HepG2 (cell line): ENCODE measurements around the gene EFNA2. TPM values are rescaled to one million over a fixed set of nuclear protein-coding genes. Genes with fewer than 3 reads are reported as not detected.

Source experiments
- ATF2 ChIP-seq: sonication (generic); formaldehyde crosslinking; IDR thresholded peaks from 2 replicates; pipeline ENCODE4 v1.4.0; 2020; ENCODE audit warnings: missing genetic modification reagents
- EEA1 ChIP-seq: sonication (generic); formaldehyde crosslinking; IDR thresholded peaks from 2 replicates; pipeline ENCODE4 v1.5.1; 2020; ENCODE audit warnings: mild to moderate bottlenecking, missing genetic modification reagents, borderline replicate concordance
- FIP1L1 ChIP-seq: fragments of 200-400 bp; formaldehyde crosslinking; IDR thresholded peaks from 2 replicates; pipeline ENCODE4 v1.6.1; 2018; ENCODE audit warnings: low read depth, mild to moderate bottlenecking, low read length, moderate library complexity, borderline replicate concordance; ENCODE audit not compliant: insufficient read depth
- FOXC1 ChIP-seq: sonication (generic); formaldehyde crosslinking; IDR thresholded peaks from 2 replicates; pipeline ENCODE4 v1.8.0; 2022; ENCODE audit warnings: mild to moderate bottlenecking, missing genetic modification reagents, borderline replicate concordance
- POLR2AphosphoS5 ChIP-seq: IDR thresholded peaks from 2 replicates; pipeline ENCODE4 v1.6.1; 2012; ENCODE audit warnings: low read depth, low read length
- RARG ChIP-seq: sonication (generic); formaldehyde crosslinking; IDR thresholded peaks from 2 replicates; pipeline ENCODE4 v1.4.0; 2020; ENCODE audit warnings: low read depth, mild to moderate bottlenecking, missing genetic modification reagents
- SMYD3 ChIP-seq: sonication (generic); formaldehyde crosslinking; IDR thresholded peaks from 2 replicates; pipeline ENCODE4 v1.8.1; 2023; ENCODE audit warnings: mild to moderate bottlenecking, missing genetic modification reagents
- ZFP82 ChIP-seq: sonication (generic); formaldehyde crosslinking; IDR thresholded peaks from 2 replicates; pipeline ENCODE4 v1.5.1; 2020; ENCODE audit warnings: mild to moderate bottlenecking, missing genetic modification reagents, borderline replicate concordance
- ZFP90 ChIP-seq: sonication (generic); formaldehyde crosslinking; IDR thresholded peaks from 2 replicates; pipeline ENCODE4 v1.8.0; 2022; ENCODE audit warnings: missing genetic modification reagents, mild to moderate bottlenecking, inconsistent platforms, borderline replicate concordance
- ZMYM3 ChIP-seq: sonication (generic); formaldehyde crosslinking; IDR thresholded peaks from 2 replicates; pipeline ENCODE4 v1.5.1; 2020; ENCODE audit warnings: mild to moderate bottlenecking, missing genetic modification reagents
- ZNF143 ChIP-seq: sonication (generic); formaldehyde crosslinking; IDR thresholded peaks from 2 replicates; pipeline ENCODE4 v1.4.0; 2020; ENCODE audit warnings: missing genetic modification reagents
- ZNF230 ChIP-seq: sonication (generic); formaldehyde crosslinking; IDR thresholded peaks from 2 replicates; pipeline ENCODE4 v1.4.0; 2020; ENCODE audit warnings: mild to moderate bottlenecking, missing genetic modification reagents
- ZNF619 ChIP-seq: sonication (generic); formaldehyde crosslinking; IDR thresholded peaks from 2 replicates; pipeline ENCODE4 v1.4.0; 2020; ENCODE audit warnings: mild to moderate bottlenecking, missing genetic modification reagents
- polyA plus RNA-seq, 8 experiments: library from polyadenylated mRNA; depleted of rRNA in 3 of 8; stranded (reverse) in 7 of 8; unstranded in 1 of 8; fragments of >200 nt; fragmentation: Illumina TruSeq in 4 of 8; extraction: Trizol in 4 of 8; gene quantifications; 2 replicates each; pipeline versions ENCODE4 v1.2.1 to v1.2.3, GENCODE V29; 2011 to 2016; ENCODE audit warnings: low read depth in 4 of 8, missing spikeins in 1 of 8, mixed read lengths in 1 of 8; ENCODE audit not compliant: insufficient read depth in 1 of 8
- total RNA-seq, 5 experiments: library from RNA; depleted of rRNA; stranded (reverse); fragments of >200 nt; fragmentation: Illumina TruSeq; extraction: Trizol; gene quantifications; 2 replicates each; pipeline ENCODE4 v1.2.3, GENCODE V29; 2016; ENCODE audit warnings: low read depth in 1 of 5
- TF ChIP-seq, protein P1 (sequence below): sonication (generic); formaldehyde crosslinking; IDR thresholded peaks from 2 replicates; pipeline ENCODE4 v1.4.0; 2020; ENCODE audit warnings: missing genetic modification reagents, borderline replicate concordance
- TF ChIP-seq, protein P2 (sequence below): IDR thresholded peaks from 2 replicates; pipeline ENCODE4 v1.6.1; 2016; ENCODE audit warnings: missing compliant biosample characterization, missing genetic modification reagents, borderline replicate concordance
- TF ChIP-seq, protein P3 (sequence below): sonication (generic); formaldehyde crosslinking; IDR thresholded peaks from 2 replicates; pipeline ENCODE4 v1.8.0; 2022; ENCODE audit warnings: missing genetic modification reagents, mild to moderate bottlenecking, moderate library complexity, borderline replicate concordance
- TF ChIP-seq, protein P4 (sequence below): sonication (generic); formaldehyde crosslinking; IDR thresholded peaks from 2 replicates; pipeline ENCODE4 v1.4.0; 2020; ENCODE audit warnings: missing genetic modification reagents

EFNA2 gene
- total and polyA plus RNA-seq, 2 of the 13 experiments (the other 11 are each of a cell fraction or from before 2014, with no cell fraction given) = 6.0 to 9.9 TPM

DNA sequence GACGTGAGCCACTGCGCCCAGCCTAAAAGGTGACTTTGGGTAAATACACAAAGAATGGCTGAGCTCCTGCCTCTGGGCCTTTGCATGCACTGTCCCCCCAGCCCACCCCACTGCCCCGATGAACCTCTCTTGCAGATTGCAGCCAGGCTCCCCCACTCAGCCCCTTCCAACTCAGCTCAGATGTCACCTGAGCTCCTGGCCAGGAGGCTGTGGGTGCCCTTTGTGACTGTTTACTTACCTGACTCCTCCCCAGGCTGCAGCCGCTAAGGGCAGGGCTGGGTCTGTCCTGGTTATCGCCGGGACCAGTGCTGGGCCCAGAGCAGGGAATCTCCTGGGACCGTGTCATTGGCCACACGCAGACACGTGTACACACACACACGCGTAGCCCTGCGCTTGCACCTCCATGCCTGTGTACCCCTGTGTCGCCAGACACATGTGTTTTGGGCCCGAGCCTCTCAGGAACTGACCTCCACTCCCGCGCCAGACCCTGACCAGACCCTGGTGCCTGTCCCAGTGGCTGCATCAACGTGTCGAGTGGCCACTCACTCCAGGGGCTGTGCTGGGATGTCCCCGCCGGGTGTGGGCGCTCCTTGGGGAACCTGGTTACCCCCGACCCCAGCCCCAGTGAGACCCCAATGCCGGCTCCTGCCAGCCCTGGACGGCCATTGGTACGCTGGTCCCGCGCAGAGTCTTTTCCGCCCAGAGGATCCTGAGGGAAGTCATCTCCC, 18.7 kb downstream of the EFNA2 start (continued):
- TF ChIP-seq, protein P1, sequence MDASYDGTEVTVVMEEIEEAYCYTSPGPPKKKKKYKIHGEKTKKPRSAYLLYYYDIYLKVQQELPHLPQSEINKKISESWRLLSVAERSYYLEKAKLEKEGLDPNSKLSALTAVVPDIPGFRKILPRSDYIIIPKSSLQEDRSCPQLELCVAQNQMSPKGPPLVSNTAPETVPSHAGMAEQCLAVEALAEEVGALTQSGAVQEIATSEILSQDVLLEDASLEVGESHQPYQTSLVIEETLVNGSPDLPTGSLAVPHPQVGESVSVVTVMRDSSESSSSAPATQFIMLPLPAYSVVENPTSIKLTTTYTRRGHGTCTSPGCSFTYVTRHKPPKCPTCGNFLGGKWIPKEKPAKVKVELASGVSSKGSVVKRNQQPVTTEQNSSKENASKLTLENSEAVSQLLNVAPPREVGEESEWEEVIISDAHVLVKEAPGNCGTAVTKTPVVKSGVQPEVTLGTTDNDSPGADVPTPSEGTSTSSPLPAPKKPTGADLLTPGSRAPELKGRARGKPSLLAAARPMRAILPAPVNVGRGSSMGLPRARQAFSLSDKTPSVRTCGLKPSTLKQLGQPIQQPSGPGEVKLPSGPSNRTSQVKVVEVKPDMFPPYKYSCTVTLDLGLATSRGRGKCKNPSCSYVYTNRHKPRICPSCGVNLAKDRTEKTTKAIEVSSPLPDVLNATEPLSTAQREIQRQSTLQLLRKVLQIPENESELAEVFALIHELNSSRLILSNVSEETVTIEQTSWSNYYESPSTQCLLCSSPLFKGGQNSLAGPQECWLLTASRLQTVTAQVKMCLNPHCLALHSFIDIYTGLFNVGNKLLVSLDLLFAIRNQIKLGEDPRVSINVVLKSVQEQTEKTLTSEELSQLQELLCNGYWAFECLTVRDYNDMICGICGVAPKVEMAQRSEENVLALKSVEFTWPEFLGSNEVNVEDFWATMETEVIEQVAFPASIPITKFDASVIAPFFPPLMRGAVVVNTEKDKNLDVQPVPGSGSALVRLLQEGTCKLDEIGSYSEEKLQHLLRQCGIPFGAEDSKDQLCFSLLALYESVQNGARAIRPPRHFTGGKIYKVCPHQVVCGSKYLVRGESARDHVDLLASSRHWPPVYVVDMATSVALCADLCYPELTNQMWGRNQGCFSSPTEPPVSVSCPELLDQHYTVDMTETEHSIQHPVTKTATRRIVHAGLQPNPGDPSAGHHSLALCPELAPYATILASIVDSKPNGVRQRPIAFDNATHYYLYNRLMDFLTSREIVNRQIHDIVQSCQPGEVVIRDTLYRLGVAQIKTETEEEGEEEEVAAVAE (CRISPR knock-in tag) = no peak
- TF ChIP-seq ZNF619 = 0 out of 2 replicates have a peak, but pooled peaks have one; percentile 24
- TF ChIP-seq, protein P2, sequence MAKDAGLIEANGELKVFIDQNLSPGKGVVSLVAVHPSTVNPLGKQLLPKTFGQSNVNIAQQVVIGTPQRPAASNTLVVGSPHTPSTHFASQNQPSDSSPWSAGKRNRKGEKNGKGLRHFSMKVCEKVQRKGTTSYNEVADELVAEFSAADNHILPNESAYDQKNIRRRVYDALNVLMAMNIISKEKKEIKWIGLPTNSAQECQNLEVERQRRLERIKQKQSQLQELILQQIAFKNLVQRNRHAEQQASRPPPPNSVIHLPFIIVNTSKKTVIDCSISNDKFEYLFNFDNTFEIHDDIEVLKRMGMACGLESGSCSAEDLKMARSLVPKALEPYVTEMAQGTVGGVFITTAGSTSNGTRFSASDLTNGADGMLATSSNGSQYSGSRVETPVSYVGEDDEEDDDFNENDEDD (CRISPR knock-in tag) = no peak
- TF ChIP-seq FIP1L1 = no peak
- 0 out of 2 replicates have a peak, but pooled peaks have one; percentile 19 for TF ChIP-seq FOXC1 (CRISPR knock-in tag)
- no peak for TF ChIP-seq ATF2 (CRISPR knock-in tag)
- TF ChIP-seq, protein P3, sequence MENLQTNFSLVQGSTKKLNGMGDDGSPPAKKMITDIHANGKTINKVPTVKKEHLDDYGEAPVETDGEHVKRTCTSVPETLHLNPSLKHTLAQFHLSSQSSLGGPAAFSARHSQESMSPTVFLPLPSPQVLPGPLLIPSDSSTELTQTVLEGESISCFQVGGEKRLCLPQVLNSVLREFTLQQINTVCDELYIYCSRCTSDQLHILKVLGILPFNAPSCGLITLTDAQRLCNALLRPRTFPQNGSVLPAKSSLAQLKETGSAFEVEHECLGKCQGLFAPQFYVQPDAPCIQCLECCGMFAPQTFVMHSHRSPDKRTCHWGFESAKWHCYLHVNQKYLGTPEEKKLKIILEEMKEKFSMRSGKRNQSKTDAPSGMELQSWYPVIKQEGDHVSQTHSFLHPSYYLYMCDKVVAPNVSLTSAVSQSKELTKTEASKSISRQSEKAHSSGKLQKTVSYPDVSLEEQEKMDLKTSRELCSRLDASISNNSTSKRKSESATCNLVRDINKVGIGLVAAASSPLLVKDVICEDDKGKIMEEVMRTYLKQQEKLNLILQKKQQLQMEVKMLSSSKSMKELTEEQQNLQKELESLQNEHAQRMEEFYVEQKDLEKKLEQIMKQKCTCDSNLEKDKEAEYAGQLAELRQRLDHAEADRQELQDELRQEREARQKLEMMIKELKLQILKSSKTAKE (CRISPR knock-in tag) = no peak; the same call in 1 of the 2 replicates
- no peak for TF ChIP-seq ZNF230 (CRISPR knock-in tag)
- TF ChIP-seq POLR2AphosphoS5 = peak; percentile 49; the same call in 1 of the 2 replicates
- 0 out of 2 replicates have a peak, but pooled peaks have one; percentile 80 for TF ChIP-seq EEA1 (CRISPR knock-in tag)
- TF ChIP-seq SMYD3 (CRISPR knock-in tag) = no peak
- TF ChIP-seq ZFP90 (CRISPR knock-in tag) = 0 out of 2 replicates have a peak, but pooled peaks have one; percentile 37
- TF ChIP-seq ZFP82 (CRISPR knock-in tag) = no peak
- TF ChIP-seq RARG = no peak
- TF ChIP-seq, protein P4, sequence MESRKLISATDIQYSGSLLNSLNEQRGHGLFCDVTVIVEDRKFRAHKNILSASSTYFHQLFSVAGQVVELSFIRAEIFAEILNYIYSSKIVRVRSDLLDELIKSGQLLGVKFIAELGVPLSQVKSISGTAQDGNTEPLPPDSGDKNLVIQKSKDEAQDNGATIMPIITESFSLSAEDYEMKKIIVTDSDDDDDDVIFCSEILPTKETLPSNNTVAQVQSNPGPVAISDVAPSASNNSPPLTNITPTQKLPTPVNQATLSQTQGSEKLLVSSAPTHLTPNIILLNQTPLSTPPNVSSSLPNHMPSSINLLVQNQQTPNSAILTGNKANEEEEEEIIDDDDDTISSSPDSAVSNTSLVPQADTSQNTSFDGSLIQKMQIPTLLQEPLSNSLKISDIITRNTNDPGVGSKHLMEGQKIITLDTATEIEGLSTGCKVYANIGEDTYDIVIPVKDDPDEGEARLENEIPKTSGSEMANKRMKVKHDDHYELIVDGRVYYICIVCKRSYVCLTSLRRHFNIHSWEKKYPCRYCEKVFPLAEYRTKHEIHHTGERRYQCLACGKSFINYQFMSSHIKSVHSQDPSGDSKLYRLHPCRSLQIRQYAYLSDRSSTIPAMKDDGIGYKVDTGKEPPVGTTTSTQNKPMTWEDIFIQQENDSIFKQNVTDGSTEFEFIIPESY (CRISPR knock-in tag) = peak; percentile 33; the same call in 1 of the 2 replicates
- peak; percentile 84 for TF ChIP-seq ZMYM3 (CRISPR knock-in tag)
- no peak for TF ChIP-seq ZNF143
